Measurements from ENCODE around the gene PRR20G. TPM values are rescaled to one million over a fixed set of nuclear protein-coding genes. Genes with fewer than 3 reads are reported as not detected.
A peak's percentile ranks its signal among the peaks of the same experiment; 100 is the strongest.

The PRR20G gene
- total RNA-seq, 1 donor from 2014 or later: not detected

- Mint-ChIP-seq H3K4me3 (ENCODE audit: unreplicated experiment) (no peak overlapping the region), H3K27me3 (ENCODE audit: unreplicated experiment) (peaks cover 4% of the 10 kb centered on the region), H3K27ac (ENCODE audit: unreplicated experiment) (peak overlapping the region; percentile 3), H3K9me3 (ENCODE audit: unreplicated experiment) (no peaks in the 10 kb centered on the region), H3K4me1 (ENCODE audit: low read depth, unreplicated experiment) (no peaks in the 10 kb centered on the region), H3K36me3 (ENCODE audit: unreplicated experiment) (peaks cover 22% of the 10 kb centered on the region)
- DNase-seq: no peak
- no peak for TF ChIP-seq CTCF (IDR thresholded peaks at IDR 0.05; ENCODE audit: partially characterized antibody, unreplicated experiment)
These were observed 497 bp upstream of the PRR20G start for GRCh38 chr3:127288343-127288742.

GRCh38 chr3:127286571-127287140 is 1.2 kb downstream of the PRR20G start:
- no peaks in the 10 kb centered on the region for H3K4me1 Mint-ChIP-seq (ENCODE audit: low read depth, unreplicated experiment)
- H3K36me3 Mint-ChIP-seq (ENCODE audit: unreplicated experiment): peaks cover 23% of the 10 kb centered on the region
- peaks cover 4% of the 10 kb centered on the region for H3K27me3 Mint-ChIP-seq (ENCODE audit: unreplicated experiment)
- H3K4me3 Mint-ChIP-seq (ENCODE audit: unreplicated experiment): no peak overlapping the region
- no peaks in the 10 kb centered on the region for H3K9me3 Mint-ChIP-seq (ENCODE audit: unreplicated experiment)
- no peak for TF ChIP-seq CTCF (IDR thresholded peaks at IDR 0.05; ENCODE audit: partially characterized antibody, unreplicated experiment)
- no peak for DNase-seq
- H3K27ac Mint-ChIP-seq (ENCODE audit: unreplicated experiment): no peak overlapping the region

- no peaks in the 10 kb centered on the region for H3K9me3 Mint-ChIP-seq (ENCODE audit: unreplicated experiment)
- H3K4me3 Mint-ChIP-seq (ENCODE audit: unreplicated experiment): no peak overlapping the region
- H3K27ac Mint-ChIP-seq (ENCODE audit: unreplicated experiment): no peak overlapping the region
- TF ChIP-seq CTCF (IDR thresholded peaks at IDR 0.05; ENCODE audit: partially characterized antibody, unreplicated experiment): no peak
- DNase-seq: no peak
- peaks cover 4% of the 10 kb centered on the region for H3K27me3 Mint-ChIP-seq (ENCODE audit: unreplicated experiment)
- no peaks in the 10 kb centered on the region for H3K4me1 Mint-ChIP-seq (ENCODE audit: low read depth, unreplicated experiment)
- peaks cover 19% of the 10 kb centered on the region for H3K36me3 Mint-ChIP-seq (ENCODE audit: unreplicated experiment)
These were observed 3.6 kb downstream of the PRR20G start for GRCh38 chr3:127284258-127284657.

GRCh38 chr3:127277561-127277960 is 10.3 kb downstream of the PRR20G start:
- no peaks in the 10 kb centered on the region for H3K4me1 Mint-ChIP-seq (ENCODE audit: low read depth, unreplicated experiment)
- peaks cover 18% of the 10 kb centered on the region for H3K36me3 Mint-ChIP-seq (ENCODE audit: unreplicated experiment)
- peaks cover 2% of the 10 kb centered on the region for H3K27me3 Mint-ChIP-seq (ENCODE audit: unreplicated experiment)

More at GRCh38 chr3:127277561-127277960, 10.3 kb downstream of the PRR20G start:
- no peak for TF ChIP-seq CTCF (IDR thresholded peaks at IDR 0.05; ENCODE audit: partially characterized antibody, unreplicated experiment)
- H3K4me3 Mint-ChIP-seq (ENCODE audit: unreplicated experiment): no peak overlapping the region
- no peak for DNase-seq
- H3K27ac Mint-ChIP-seq (ENCODE audit: unreplicated experiment): no peak overlapping the region
- H3K9me3 Mint-ChIP-seq (ENCODE audit: unreplicated experiment): peaks cover 3% of the 10 kb centered on the region

All from glutamatergic neuron (in vitro differentiated cells).